CD4-positive, alpha-beta T cell treated with Interleukin-6 for 4 hours (primary cell): ENCODE results near the gene GM2A.
A peak's percentile ranks its signal among the peaks of the same experiment; 100 is the strongest.
"Not testable (repeated sequence)": the region's sequence is repeated elsewhere in the genome, so short reads cannot be mapped to it uniquely, and the experiment has no call there.

ENCODE experiments used
- DNase-seq: peaks from one replicate; pipeline ENCODE4 v3.0.0-alpha.2; 2020; ENCODE audit warnings: mixed read lengths

GM2A gene

GRCh38 chr5:151228986-151229385 lies 24.0 kb upstream of the GM2A start:
- DNase-seq: no peak

- DNase-seq: no peak
Observed at GRCh38 chr5:151230048-151230680, 22.8 kb upstream of the GM2A start.

DNA sequence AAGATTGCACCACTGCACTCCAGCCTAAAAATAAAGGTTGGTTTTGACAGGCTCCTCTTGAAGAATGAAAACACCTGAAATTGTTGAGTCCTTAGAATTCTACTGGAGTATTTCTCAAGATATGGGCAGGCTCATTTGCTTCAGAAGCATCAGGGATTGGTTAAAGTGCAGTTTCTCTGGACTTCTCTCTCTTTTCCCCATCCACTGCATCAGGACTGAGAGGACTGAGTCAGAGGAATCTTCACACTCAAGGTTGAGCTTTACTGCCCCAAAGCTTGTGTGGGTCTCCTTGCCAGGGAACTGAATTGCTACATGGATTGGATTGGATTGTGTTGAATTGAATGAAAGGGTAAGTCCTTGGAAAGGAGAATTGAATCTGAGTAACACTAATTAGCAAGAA lies 21.6 kb upstream of the GM2A start:
- no peak for DNase-seq

DNA sequence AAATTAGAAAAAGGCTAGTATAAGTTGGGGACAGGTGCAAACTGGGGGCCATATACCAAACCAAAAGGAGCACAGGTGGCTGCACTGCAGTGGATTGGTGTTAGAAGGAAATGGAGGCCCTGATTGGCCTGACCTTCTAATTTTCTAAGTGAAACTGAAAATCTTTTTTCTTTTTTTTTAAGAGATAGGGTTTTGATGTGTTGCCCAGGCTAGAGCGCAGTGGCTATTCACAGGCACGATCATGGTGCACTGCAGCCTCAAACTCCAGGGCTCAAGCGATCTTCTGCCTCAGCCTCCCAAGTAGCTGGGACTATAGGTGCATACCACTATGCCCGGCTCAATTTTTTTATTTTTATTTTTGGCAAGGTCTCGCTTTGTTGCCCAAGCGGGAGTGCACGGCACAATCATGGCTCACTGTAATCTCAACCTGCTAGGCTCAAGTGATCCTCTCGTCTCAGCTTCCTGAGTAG lies 19.3 kb upstream of the GM2A start:
- DNase-seq: no peak

DNA sequence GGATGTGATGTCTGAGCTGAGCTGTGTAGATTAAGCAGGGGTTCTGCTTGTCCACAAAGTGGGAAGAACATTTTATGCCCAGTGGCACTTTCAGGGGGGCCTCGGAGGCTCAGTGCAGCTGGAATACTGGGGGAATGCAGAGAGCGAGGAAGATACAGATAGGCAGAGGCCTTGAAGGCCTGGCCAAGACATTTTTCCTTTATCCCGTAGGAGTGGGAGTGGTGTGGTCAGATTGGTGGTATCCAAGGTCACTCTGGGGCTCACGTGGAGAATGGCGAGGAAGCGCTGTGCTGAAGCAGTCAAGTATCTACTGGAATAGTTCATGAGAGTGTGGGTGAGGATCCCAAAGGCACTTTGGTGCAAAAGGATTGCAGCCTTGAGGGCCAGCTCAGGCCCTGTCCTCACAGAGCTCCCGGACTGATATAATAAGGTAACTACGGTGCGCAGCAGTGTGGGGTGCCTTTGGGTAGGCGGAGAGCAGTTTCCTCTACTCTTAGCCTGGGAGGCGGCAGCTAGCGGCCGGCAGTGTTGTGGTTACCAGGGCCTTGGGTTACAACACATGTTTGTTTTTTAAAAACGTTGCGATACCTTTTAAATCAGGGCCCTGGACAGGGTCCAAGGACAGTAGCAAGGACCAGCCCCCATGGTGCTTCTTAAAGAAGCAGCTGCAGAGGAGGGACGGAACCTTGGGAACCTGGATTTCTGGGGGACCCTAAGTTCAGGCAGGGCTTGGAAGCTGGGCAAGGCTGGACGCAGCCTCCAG lies 18.3 kb upstream of the GM2A start:
- DNase-seq: peak; percentile 66

GRCh38 chr5:151235239-151235571 lies 17.8 kb upstream of the GM2A start:
- DNase-seq: not testable (repeated sequence)

GRCh38 chr5:151236888-151237287 lies 16.1 kb upstream of the GM2A start:
- no peak for DNase-seq

DNA sequence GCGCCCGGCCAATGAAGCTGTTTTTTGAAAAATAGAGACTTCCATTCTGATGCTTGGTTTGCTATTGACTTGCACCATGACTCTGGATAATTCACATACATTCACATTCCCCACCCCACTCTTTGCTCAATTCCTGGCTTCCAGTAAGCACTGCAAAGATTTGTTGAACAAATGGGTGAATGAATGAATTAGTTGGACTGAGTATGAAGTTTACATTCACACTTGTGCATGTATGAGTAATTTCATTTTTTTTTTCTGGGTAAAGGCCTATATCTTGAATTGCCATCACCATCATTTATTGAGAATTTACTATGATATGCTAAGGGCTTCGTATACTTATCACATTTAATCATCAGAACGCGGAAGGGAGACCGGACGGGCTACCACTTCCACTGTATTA lies 15.3 kb upstream of the GM2A start:
- DNase-seq: no peak

DNA sequence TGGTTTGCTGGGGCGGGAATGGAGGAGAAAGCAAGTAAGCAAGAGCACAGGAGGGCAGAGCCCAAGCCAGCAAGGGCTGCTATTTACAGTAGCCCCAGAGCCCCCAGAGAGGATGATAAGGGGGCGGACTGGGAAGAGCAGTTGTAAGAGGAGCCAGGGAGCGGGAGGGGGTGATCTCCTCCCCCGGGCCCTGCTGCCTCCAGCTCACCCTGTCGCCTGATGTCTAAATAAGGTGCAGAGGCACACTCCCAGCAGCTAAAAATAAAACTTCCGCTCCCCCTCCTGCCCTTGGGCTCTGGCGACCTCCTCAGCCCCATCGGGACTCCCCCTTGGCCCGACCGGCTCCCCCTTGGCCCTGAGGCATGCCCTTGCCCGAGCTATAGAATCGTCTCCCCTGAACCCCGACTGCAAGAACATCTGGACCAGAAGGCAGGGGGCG lies 14.7 kb upstream of the GM2A start:
- no peak for DNase-seq

GRCh38 chr5:151239237-151239861 lies 13.6 kb upstream of the GM2A start:
- peak; percentile 72 for DNase-seq

DNA sequence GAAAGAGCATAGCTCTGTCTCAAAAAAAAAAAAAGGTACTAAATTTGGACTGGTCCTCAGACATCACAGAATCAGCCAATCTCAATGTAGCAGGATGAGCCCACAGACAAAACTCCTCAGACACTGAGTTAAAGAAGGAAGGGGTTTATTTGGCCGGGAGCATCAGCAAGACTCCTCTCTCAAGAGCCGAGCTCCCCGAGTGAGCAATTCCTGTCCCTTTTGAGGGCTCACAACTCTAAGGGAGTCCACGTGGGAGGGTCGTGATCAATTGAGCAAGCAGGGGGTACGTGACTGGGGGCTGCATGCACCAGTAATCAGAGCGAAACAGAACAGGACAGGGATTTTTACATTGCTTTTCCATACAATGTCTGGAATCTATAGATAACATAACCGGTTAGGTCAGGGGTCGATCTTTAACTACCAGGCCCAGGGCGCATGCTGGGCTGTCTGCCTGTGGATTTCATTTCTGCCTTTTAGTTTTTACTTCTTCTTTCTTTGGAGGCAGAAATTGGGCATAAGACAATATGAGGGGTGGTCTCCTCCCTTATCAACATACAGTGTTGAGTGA lies 12.6 kb upstream of the GM2A start:
- DNase-seq: not testable (repeated sequence)

GRCh38 chr5:151240924-151241635 lies 11.9 kb upstream of the GM2A start:
- DNase-seq: no peak

DNA sequence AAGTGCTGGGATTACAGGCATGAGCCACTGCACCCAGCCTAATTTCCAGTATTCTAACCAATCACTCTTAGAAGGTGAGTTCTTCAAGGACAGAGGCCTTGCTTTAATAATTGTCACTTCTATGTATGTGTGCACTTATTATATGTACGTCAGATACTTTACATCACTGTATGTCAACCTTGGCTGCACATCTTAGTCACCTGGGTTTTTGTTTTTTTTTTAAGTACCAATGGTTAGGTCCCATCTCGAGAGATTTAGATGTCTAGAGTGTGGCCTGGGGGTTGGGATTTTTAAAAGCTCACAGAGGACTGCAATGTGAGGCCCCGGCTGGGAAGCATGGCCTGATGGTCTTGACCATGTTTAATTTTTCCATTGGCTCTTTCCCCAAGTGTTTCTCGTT lies 9.9 kb upstream of the GM2A start:
- DNase-seq: no peak

GRCh38 chr5:151243564-151243963 lies 9.4 kb upstream of the GM2A start:
- no peak for DNase-seq

DNA sequence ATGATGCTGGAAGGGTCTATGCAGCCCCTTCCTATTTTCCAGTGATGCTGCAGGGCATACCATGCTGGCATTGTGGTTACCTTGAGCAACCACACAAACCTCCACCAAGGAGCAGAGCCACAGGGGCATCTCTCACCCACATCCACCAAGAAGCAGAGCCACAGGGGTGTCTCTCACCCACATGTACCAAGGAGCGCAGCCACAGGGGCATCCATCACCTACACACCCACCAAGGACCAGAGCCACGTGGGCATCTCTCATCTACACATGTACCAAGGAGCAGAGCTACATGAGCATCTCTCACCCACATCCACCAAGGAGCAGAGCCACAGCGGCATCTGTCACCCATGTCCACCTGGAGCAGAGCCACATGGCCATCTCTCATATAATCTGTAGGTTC lies 8.8 kb upstream of the GM2A start:
- no peak for DNase-seq

GRCh38 chr5:151245680-151246219 lies 7.2 kb upstream of the GM2A start:
- no peak for DNase-seq

- no peak for DNase-seq
Observed at GRCh38 chr5:151248651-151249050, 4.3 kb upstream of the GM2A start.

DNA sequence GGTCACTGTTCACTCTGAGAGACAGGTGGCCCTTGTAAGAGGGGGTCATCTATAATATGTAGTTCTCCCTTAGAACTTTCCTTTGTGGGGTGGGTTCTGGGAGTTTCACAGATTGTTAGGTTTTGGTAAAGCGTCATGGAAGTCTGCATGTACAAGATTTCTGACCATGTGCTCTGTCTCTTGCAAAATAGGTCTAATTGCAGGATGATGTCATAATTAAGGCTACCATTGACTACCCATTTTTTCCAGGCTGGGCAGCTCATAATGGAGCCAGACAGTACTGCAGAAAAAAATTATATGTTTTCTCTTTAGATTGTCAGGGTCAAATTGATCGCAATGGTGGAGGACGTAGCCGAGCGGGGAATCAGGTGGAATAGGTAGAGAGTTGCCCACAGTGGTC lies 3.7 kb upstream of the GM2A start:
- no peak for DNase-seq

- no peak for DNase-seq
Observed at GRCh38 chr5:151250346-151251000, 2.5 kb upstream of the GM2A start.

GRCh38 chr5:151251001-151251551 lies 1.9 kb upstream of the GM2A start:
- DNase-seq: no peak

GRCh38 chr5:151251621-151252020 lies 1.4 kb upstream of the GM2A start:
- no peak for DNase-seq

DNA sequence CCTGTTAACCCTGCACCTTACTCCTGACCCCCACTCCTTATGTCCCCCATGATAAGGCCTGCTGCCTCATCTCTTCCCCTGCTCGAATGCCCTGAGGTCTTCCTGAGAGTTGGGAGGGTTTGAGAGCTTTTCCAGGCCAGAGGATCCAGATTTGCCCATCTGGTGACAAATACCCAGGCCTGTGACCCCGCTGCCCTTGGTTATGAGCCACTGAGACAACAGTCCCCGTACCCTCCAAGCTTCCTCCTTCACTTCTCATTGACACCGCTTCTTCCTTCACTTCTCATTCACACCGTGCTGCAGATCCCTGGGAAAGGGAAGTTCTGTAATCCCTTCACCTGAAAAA lies 593 bp downstream of the GM2A start:
- no peak for DNase-seq
